Ectodermal cell (in vitro differentiated cells): ENCODE measurements around the gene MKNK2.

Experiments
- H3K27ac ChIP-seq: 2 replicates; pipeline ENCODE4 v1.7.0; 2013; ENCODE audit warnings: mild to moderate bottlenecking, low read depth, low read length; ENCODE audit not compliant: insufficient read depth, poor library complexity, severe bottlenecking
- H3K27me3 ChIP-seq: 2 replicates; pipeline ENCODE4 v1.7.0; 2013; ENCODE audit warnings: mild to moderate bottlenecking, low read length; ENCODE audit not compliant: insufficient read depth, control insufficient read depth, poor library complexity, severe bottlenecking
- H3K36me3 ChIP-seq: one replicate; pipeline ENCODE4 v1.7.0; 2013; ENCODE audit warnings: low read length; ENCODE audit not compliant: control insufficient read depth, insufficient read depth
- H3K4me1 ChIP-seq: one replicate; pipeline ENCODE4 v1.7.0; 2013; ENCODE audit warnings: low read length; ENCODE audit not compliant: control insufficient read depth, insufficient read depth
- H3K4me3 ChIP-seq: 2 replicates; pipeline ENCODE4 v1.7.0; 2013; ENCODE audit warnings: low read depth, low read length, control low read depth; ENCODE audit not compliant: insufficient read depth
- H3K9me3 ChIP-seq: 2 replicates; pipeline ENCODE4 v1.7.0; 2013; ENCODE audit warnings: mild to moderate bottlenecking, low read length, moderate library complexity; ENCODE audit not compliant: control insufficient read depth
- WGBS, 2 experiments: methylation state at CpG; one replicate each; pipeline ENCODE4 v1.1.7; 2013; ENCODE audit warnings: missing lambda C conversion rate in 2 of 2; 5-methylcytosine and 5-hydroxymethylcytosine counted together

The MKNK2 gene

DNA sequence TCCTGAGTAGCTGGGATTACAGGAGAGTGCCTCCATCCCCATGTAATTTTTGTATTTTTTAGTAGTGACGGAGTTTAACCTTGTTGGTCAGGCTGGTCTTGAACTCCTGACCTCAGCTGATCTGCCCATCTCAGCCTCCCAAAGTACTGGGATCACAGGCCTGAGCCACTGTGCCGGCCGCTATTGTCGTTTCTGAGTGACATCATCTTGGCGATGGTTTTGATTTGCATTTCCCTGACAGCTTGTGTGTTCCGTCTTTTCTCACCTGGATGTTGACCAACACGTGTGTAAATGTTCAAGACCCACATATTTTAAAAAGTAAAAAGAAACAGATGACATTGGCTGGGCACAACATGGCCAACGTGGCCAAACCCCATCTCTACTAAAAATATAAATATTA lies 12.8 kb upstream of the MKNK2 start:
- Histone ChIP-seq H3K4me1 (peaks cover 26% of the 10 kb centered on the region), H3K9me3 (no peaks in the 10 kb centered on the region), H3K4me3 (no peak overlapping the region), H3K27ac (no peak overlapping the region), H3K27me3 (no peaks in the 10 kb centered on the region), H3K36me3 (no peaks in the 10 kb centered on the region)
- 93 to 96% methylated on average over 8 of the region's 8 CpGs for WGBS, 2 experiments

DNA sequence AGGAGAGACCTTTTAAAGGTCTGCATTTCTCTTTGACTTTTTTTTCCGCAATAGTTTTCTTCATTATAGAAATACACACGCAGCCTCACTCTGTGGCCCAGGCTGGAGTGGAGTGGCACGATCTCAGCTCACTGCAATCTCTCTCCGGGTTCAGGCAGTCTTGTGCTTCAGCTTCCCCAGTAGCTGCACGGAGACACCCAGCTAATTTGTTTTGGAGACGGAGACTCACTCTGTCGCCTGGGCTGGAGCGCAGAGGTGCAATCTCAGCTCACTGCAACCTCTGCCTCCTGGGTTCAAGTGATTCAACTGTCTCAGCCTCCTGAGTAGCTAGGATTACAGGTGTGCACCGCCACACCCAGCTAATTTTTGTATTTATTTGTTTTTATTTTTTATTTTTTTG lies 11.7 kb upstream of the MKNK2 start:
- H3K27ac ChIP-seq, result no peak overlapping the region
- H3K4me3 ChIP-seq, result no peak overlapping the region
- H3K27me3 ChIP-seq, result no peaks in the 10 kb centered on the region
- WGBS, 2 experiments, result 91 to 93% methylated on average over 9 of the region's 9 CpGs
- no peaks in the 10 kb centered on the region for H3K9me3 ChIP-seq
- H3K36me3 ChIP-seq, result no peaks in the 10 kb centered on the region
- H3K4me1 ChIP-seq, result peaks cover 32% of the 10 kb centered on the region

DNA sequence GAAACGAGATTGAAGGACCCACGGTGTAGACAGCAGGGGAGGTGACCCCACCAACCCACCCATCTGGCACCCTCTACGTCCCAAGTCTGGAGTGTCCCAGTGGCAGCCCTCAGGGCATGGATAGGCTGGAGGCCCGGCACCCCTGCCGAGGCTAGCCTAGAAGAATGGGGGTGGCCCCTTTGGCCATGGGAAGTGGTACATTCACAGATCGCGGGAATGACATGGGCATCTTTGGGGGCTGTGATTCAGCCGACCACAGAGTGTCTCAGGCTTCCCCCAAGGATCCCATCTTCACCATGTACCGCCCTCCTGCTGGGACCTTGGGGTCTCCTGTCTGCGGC lies 11.3 kb upstream of the MKNK2 start:
- Histone ChIP-seq H3K27ac (no peak overlapping the region), H3K4me3 (peak overlapping the region; percentile 68), H3K9me3 (no peaks in the 10 kb centered on the region), H3K36me3 (no peaks in the 10 kb centered on the region), H3K27me3 (no peaks in the 10 kb centered on the region), H3K4me1 (peaks cover 32% of the 10 kb centered on the region)
- WGBS, 2 experiments, result 71 to 76% methylated on average over 10 of the region's 10 CpGs

- H3K4me1 ChIP-seq, result peaks cover 32% of the 10 kb centered on the region
- no peaks in the 10 kb centered on the region for H3K27me3 ChIP-seq
- H3K4me3 ChIP-seq, result peak overlapping the region; percentile 68
- H3K36me3 ChIP-seq, result no peaks in the 10 kb centered on the region
- H3K27ac ChIP-seq, result peak overlapping the region; percentile 96
- whole genome bisulfite sequencing, 2 experiments, result 6 to 7% methylated on average over 50 of the region's 50 CpGs
- H3K9me3 ChIP-seq, result no peaks in the 10 kb centered on the region
Measured at GRCh38 chr19:2061495-2062388, 10.7 kb upstream of the MKNK2 start.

DNA sequence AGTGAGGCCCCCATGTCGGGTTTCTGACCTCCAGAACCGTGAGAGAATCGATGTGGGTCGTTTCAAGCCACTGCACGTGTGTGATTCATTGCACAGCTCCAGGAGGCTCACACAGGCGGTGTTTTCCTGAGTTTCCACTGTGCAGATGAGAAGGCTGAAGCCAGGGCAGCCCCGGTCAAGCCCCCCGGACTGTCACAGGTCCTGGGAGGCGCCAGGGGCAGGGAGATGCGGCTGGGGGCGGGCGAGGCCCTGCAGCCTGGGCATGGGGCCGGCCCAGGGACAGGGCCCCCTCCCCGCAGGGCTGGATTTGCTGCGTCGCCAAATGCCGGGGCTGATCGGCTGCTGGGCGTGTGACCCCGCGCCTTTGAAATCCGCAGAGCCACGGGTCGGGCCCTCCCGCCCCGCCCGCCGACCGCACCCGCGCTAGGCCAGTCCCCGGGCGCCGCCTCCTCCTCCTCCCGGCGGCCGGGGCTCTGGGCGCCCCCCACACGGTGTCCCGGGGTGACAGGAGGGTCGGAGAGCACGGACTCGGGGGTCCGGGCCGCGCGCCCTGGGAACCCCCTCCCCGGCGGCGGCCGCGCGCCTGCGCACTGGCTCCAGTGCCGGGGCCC lies 9.9 kb upstream of the MKNK2 start:
- H3K27ac ChIP-seq, result peak overlapping the region; percentile 96
- no peaks in the 10 kb centered on the region for H3K27me3 ChIP-seq
- no peaks in the 10 kb centered on the region for H3K36me3 ChIP-seq
- 1% methylated on average over 55 of the region's 55 CpGs for WGBS, 2 experiments
- no peaks in the 10 kb centered on the region for H3K9me3 ChIP-seq
- peaks cover 35% of the 10 kb centered on the region for H3K4me1 ChIP-seq
- H3K4me3 ChIP-seq, result peak overlapping the region; percentile 68

DNA sequence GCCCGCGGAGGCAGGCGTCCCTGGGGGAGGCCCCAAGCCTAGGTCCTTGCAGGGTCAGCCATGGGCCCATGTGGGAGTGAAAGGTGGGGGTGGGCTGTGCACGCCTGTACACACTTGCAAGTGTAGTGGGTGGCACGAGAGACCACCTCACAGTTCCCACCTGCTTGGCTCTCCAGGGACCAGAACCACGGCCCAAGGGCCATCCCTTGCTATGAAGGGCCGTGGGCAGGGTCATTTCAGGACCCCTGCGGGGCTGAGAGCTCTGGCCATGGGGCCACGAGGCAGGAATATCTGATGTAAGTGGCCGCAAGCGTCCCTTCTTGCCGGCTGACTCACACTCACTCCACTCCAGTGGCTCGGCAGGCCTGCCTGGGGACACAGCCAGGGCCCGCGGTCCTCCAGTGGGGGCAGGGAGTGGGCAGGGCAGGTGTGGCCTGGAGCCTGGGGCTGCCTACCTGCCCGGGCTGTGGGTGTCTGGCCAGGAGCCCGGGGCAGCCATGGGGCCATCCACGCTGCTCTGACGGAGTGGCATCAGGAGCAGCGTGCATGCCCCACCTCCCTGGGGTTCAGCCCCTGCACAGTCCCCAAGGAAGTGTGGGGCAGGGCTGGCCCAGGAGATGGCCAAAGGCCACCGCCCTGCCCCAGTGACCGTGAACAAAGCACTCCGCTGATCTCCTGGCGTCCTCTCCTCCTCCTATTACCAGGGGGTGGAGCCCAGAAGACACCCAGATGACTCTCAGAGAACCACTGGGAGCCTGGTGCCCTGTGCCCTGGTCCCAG lies 8.6 kb upstream of the MKNK2 start:
- H3K36me3 ChIP-seq, result no peaks in the 10 kb centered on the region
- WGBS, 2 experiments, result 72 to 74% methylated on average over 24 of the region's 24 CpGs
- peak overlapping the region; percentile 14 for H3K4me3 ChIP-seq
- peaks cover 42% of the 10 kb centered on the region for H3K4me1 ChIP-seq
- H3K9me3 ChIP-seq, result no peaks in the 10 kb centered on the region
- no peaks in the 10 kb centered on the region for H3K27me3 ChIP-seq
- H3K27ac ChIP-seq, result peak overlapping the region; percentile 96

DNA sequence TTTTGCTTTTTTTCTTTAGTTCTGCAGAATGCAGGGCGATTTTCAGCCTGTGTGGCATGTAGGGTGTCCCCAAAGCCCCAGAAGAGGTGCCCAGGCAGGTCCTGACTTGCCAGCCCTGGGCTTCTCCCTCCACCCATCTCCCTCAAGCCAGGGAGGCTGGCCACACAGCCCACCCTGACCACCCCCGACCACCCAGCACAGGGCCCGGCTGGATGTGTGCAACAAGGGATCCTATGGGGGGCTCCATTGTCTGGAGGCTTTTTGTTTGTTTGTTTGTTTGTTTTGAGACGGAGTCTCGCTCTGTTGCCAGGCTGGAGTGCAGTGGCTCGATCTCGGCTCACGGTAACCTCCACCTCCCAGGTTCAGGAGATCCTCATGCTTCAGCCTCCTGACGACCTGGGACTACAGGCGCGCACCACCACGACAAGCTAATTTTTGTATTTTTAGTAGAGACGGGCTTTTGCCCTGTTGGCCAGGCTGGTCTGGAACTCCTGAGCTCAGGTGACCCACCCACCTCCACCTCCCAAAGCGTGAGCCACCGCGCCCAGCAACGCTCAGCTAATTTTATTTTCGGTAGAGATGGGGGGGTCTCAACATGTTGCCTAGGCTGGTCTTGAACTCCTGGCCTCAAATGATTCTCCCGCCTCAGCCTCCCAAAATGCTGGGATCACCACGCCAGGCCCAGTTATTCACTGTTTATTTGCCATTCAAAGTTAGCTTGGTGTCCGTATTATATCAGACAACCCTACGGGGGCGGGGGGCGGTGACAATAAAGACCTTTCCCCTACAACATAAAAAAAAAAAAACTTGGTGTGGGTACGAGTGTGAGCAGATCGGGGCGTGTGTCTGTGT lies 7.8 kb upstream of the MKNK2 start:
- 89 to 92% methylated on average over 27 of the region's 27 CpGs for WGBS, 2 experiments
- Histone ChIP-seq H3K36me3 (no peaks in the 10 kb centered on the region), H3K9me3 (no peaks in the 10 kb centered on the region), H3K4me1 (peaks cover 42% of the 10 kb centered on the region), H3K27me3 (no peaks in the 10 kb centered on the region), H3K4me3 (no peak overlapping the region), H3K27ac (peak overlapping the region; percentile 26)

GRCh38 chr19:2057484-2058469 lies 6.7 kb upstream of the MKNK2 start:
- peak overlapping the region; percentile 26 for H3K27ac ChIP-seq
- H3K4me3 ChIP-seq, result no peak overlapping the region
- H3K36me3 ChIP-seq, result no peaks in the 10 kb centered on the region
- 88% methylated on average over 23 of the region's 23 CpGs for WGBS, 2 experiments
- H3K4me1 ChIP-seq, result peaks cover 41% of the 10 kb centered on the region
- H3K9me3 ChIP-seq, result no peaks in the 10 kb centered on the region
- H3K27me3 ChIP-seq, result no peaks in the 10 kb centered on the region

- H3K4me1 ChIP-seq, result peaks cover 39% of the 10 kb centered on the region
- no peaks in the 10 kb centered on the region for H3K27me3 ChIP-seq
- H3K4me3 ChIP-seq, result no peak overlapping the region
- 82 to 87% methylated on average over 5 of the region's 5 CpGs for WGBS, 2 experiments
- no peak overlapping the region for H3K27ac ChIP-seq
- no peaks in the 10 kb centered on the region for H3K9me3 ChIP-seq
- no peaks in the 10 kb centered on the region for H3K36me3 ChIP-seq
Measured at GRCh38 chr19:2056837-2057192, 5.8 kb upstream of the MKNK2 start.
